Esophagus muscularis mucosa (tissue), 2 donors: Measurements from ENCODE around the gene CIC.

Experiments
- POLR2A ChIP-seq: fragments of 450-650 bp; IDR thresholded peaks from one replicate; pipeline ENCODE4 v1.6.1; 2017; ENCODE audit warnings: antibody characterized with exemption, moderate library complexity, mild to moderate bottlenecking, low read depth
- POLR2AphosphoS5 ChIP-seq, 2 donors: sonication (generic); formaldehyde crosslinking; IDR thresholded peaks; one replicate each; pipeline ENCODE4 v1.6.1; 2017; ENCODE audit warnings: antibody characterized with exemption in 2 of 2

- TF ChIP-seq POLR2AphosphoS5 (IDR thresholded peaks at IDR 0.05) (no peak), POLR2A (no peak)
These were observed 63.0 kb downstream of the CIC start for GRCh38 chr19:42332059-42332458.
